Fibroblast of lung (primary cell): ENCODE measurements around the gene DLGAP1. TPM values are rescaled to one million over a fixed set of nuclear protein-coding genes. Genes with fewer than 3 reads are reported as not detected.

Experiments used
- DNase-seq, 2 donors: peaks; one replicate each; pipeline versions ENCODE4 v3.0.0 to v3.0.0-alpha.2; 2010; ENCODE audit warnings: low read depth in 2 of 2
- H2AFZ ChIP-seq: 2 replicates; pipeline ENCODE4 v1.5.1; 2012; ENCODE audit warnings: low read length, control low read depth, inconsistent platforms
- H3K27ac ChIP-seq: 2 replicates; pipeline ENCODE4 v1.5.1; 2011; ENCODE audit warnings: low read length, control low read depth; ENCODE audit not compliant: insufficient read depth
- H3K27me3 ChIP-seq: 2 replicates; pipeline ENCODE4 v1.5.1; 2011; ENCODE audit warnings: mild to moderate bottlenecking, low read length; ENCODE audit not compliant: control insufficient read depth, insufficient read depth
- H3K36me3 ChIP-seq: 2 replicates; pipeline ENCODE4 v1.5.1; 2011; ENCODE audit warnings: low read length; ENCODE audit not compliant: control insufficient read depth, insufficient read depth
- H3K4me1 ChIP-seq: 2 replicates; pipeline ENCODE4 v1.5.1; 2011; ENCODE audit warnings: low read length; ENCODE audit not compliant: control insufficient read depth, insufficient read depth; ENCODE audit errors: extremely low read depth
- H3K4me2 ChIP-seq: 2 replicates; pipeline ENCODE4 v1.5.1; 2011; ENCODE audit warnings: low read length, control low read depth; ENCODE audit not compliant: insufficient read depth; ENCODE audit errors: extremely low read depth
- H3K4me3 ChIP-seq, 4 experiments: fragments of 200-600 bp in 1 of 4; sonication (generic) in 1 of 4; replicated peaks in 1 of 4; 2 replicates each; pipeline ENCODE4 v1.5.1; 2011 to 2016; ENCODE audit warnings: low read length in 4 of 4, low read depth in 3 of 4, mild to moderate bottlenecking in 3 of 4, control low read depth in 2 of 4, inconsistent platforms in 1 of 4, mixed read lengths in 1 of 4; ENCODE audit not compliant: insufficient read depth in 1 of 4; ENCODE audit errors: control extremely low read depth in 1 of 4
- H3K79me2 ChIP-seq: 2 replicates; pipeline ENCODE4 v1.5.1; 2012; ENCODE audit warnings: mild to moderate bottlenecking, low read length, inconsistent platforms; ENCODE audit not compliant: control insufficient read depth, insufficient read depth
- H3K9ac ChIP-seq: 2 replicates; pipeline ENCODE4 v1.5.1; 2011; ENCODE audit warnings: mild to moderate bottlenecking, low read length, control low read depth; ENCODE audit not compliant: insufficient read depth
- H3K9me3 ChIP-seq: 2 replicates; pipeline ENCODE4 v1.5.1; 2012; ENCODE audit warnings: low read depth, low read length; ENCODE audit not compliant: control insufficient read depth, insufficient read depth
- H4K20me1 ChIP-seq: 2 replicates; pipeline ENCODE4 v1.5.1; 2011; ENCODE audit warnings: low read length; ENCODE audit not compliant: control insufficient read depth, insufficient read depth; ENCODE audit errors: extremely low read depth
- EZH2 ChIP-seq: IDR thresholded peaks from 2 replicates; pipeline ENCODE4 v1.5.1; 2012; ENCODE audit warnings: low read length, control low read depth, mild to moderate bottlenecking; ENCODE audit errors: missing control alignments
- polyA plus RNA-seq, 2 donors: library from polyadenylated mRNA; depleted of rRNA in 1 of 2; stranded (reverse) in 1 of 2; unstranded in 1 of 2; fragments of >200 nt; gene quantifications; 2 replicates each; pipeline ENCODE4 v1.2.1, GENCODE V29; 2011 to 2012; ENCODE audit warnings: missing spikeins in 1 of 2
- total RNA-seq: library from RNA; depleted of rRNA; stranded (reverse); fragments of >200 nt; gene quantifications from 2 replicates; pipeline ENCODE4 v1.2.1, GENCODE V29; 2014
- TF ChIP-seq, protein P1 (sequence below), 2 donors: IDR thresholded peaks in 1 of 2; conservative IDR thresholded peaks in 1 of 2; 1 replicate in 1 of 2; 2 replicates in 1 of 2; pipeline ENCODE4 v1.5.1; 2011 to 2012; ENCODE audit warnings: low read length in 2 of 2, control low read depth in 1 of 2, inconsistent platforms in 1 of 2, low read depth in 1 of 2, mild to moderate bottlenecking in 1 of 2

DLGAP1 gene
- total and polyA plus RNA-seq, 2 donors (not counting 1 experiment from before 2014, with no cell fraction given) = 0.16 to 0.17 TPM

DNA sequence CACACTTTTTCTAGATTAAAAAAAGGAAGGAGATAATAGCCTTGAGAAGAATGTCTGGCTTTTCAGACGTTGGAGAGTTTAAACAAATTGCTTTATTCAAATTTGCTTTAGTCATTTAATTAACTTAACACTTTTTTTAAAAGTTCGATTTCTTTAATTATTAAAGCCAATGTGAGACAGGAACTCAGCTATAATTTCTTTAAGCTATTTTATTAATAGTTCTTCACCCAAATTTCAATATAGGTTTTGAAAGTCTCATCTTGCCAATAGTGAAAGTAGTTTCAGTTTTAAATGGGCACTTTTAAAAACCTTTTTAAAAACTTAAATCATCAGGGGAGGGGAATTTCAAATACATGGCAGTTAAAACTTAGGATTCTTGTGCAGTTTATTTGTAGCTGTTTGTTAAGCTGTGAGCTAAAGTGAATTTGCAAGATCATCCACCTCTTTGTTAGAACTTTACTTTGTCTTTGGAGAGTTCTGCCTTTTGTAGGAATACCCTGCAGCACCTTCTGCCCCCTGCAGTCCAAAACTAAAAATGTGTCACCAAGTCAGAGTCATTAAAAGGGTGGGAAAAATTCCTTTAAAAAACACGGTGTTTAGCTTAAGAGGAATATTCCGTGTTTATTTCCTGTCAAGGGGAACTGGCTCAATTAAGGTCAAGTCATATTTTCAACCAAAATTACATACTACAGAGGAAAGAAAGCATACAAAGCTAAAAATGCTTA lies 1000.6 kb downstream of the DLGAP1 start:
- Histone ChIP-seq H3K27me3 (no peaks in the 10 kb centered on the region), H3K36me3 (peaks cover 11% of the 10 kb centered on the region), H3K4me3 (peak overlapping the region; percentile 15 to 98 (median 42)), H3K9me3 (no peaks in the 10 kb centered on the region), H3K9ac (no peak overlapping the region), H3K4me1 (peaks cover 12% of the 10 kb centered on the region), H3K27ac (peak overlapping the region; percentile 97), H3K79me2 (peaks cover 71% of the 10 kb centered on the region), H2AFZ (no peak overlapping the region), H3K4me2 (peak overlapping the region; percentile 80), H4K20me1 (no peaks in the 10 kb centered on the region)
- peak; percentile 70 to 79 for DNase-seq
- no peak for TF ChIP-seq EZH2
- TF ChIP-seq, protein P1, sequence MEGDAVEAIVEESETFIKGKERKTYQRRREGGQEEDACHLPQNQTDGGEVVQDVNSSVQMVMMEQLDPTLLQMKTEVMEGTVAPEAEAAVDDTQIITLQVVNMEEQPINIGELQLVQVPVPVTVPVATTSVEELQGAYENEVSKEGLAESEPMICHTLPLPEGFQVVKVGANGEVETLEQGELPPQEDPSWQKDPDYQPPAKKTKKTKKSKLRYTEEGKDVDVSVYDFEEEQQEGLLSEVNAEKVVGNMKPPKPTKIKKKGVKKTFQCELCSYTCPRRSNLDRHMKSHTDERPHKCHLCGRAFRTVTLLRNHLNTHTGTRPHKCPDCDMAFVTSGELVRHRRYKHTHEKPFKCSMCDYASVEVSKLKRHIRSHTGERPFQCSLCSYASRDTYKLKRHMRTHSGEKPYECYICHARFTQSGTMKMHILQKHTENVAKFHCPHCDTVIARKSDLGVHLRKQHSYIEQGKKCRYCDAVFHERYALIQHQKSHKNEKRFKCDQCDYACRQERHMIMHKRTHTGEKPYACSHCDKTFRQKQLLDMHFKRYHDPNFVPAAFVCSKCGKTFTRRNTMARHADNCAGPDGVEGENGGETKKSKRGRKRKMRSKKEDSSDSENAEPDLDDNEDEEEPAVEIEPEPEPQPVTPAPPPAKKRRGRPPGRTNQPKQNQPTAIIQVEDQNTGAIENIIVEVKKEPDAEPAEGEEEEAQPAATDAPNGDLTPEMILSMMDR (conservative IDR thresholded peaks at IDR 0.05 in 1 of 2, IDR thresholded peaks at IDR 0.05 in 1 of 2; ENCODE audit: low read depth in 1 of 2, low read length in 2 of 2) = peak; percentile 59 to 70

DNA sequence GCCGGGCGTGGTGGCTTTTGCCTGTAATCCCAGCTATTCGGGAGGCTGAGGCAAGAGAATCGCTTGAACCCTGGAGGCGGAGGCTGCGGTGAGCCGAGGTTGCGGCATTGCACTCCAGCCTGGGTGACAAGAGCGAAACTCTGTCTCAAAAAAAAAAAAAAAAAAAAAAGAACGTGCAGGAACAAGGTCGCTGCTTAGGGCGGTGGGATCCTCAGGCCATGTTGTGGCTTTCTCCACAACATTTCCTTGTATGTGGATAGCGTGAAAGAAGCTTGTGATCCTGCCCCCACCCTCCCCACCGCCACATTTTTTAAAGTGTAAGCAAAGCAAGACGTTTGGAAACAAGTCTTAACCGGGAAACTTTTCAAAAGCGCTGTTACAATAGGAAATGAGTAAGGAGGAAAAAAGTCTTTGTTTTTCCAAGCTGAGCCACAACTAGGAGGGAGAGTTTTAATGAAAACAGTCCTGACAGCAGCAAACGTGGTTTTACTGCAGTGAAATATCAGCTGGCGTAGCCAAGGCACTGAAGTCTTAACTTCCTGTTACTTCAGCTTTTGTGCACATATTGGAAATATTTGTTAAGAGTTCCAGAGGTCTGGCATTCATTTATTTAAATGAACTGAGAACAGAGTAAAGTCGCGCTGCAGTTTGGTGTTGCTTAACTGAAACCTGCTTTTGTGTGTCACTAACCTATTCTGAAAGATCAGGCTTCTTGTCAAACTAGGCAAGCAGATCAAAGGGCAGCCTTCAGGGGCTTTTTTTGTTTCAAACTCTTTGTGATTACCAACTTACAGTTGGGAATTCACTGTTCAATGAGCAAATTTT lies 1001.4 kb downstream of the DLGAP1 start:
- Histone ChIP-seq H2AFZ (no peak overlapping the region), H3K9ac (peak overlapping the region; percentile 97), H3K4me1 (peaks cover 12% of the 10 kb centered on the region), H3K27me3 (no peaks in the 10 kb centered on the region), H3K36me3 (peaks cover 11% of the 10 kb centered on the region), H3K4me2 (peak overlapping the region; percentile 83), H3K79me2 (peaks cover 68% of the 10 kb centered on the region), H3K27ac (peak overlapping the region; percentile 97), H3K9me3 (no peaks in the 10 kb centered on the region), H3K4me3 (peak overlapping the region; percentile 8 to 98 (median 90)), H4K20me1 (no peaks in the 10 kb centered on the region)
- no peak for TF ChIP-seq EZH2
- TF ChIP-seq, protein P1 (conservative IDR thresholded peaks at IDR 0.05 in 1 of 2, IDR thresholded peaks at IDR 0.05 in 1 of 2; ENCODE audit: low read depth in 1 of 2, low read length in 2 of 2) = no peak
- peak; percentile 99 for DNase-seq

DNA sequence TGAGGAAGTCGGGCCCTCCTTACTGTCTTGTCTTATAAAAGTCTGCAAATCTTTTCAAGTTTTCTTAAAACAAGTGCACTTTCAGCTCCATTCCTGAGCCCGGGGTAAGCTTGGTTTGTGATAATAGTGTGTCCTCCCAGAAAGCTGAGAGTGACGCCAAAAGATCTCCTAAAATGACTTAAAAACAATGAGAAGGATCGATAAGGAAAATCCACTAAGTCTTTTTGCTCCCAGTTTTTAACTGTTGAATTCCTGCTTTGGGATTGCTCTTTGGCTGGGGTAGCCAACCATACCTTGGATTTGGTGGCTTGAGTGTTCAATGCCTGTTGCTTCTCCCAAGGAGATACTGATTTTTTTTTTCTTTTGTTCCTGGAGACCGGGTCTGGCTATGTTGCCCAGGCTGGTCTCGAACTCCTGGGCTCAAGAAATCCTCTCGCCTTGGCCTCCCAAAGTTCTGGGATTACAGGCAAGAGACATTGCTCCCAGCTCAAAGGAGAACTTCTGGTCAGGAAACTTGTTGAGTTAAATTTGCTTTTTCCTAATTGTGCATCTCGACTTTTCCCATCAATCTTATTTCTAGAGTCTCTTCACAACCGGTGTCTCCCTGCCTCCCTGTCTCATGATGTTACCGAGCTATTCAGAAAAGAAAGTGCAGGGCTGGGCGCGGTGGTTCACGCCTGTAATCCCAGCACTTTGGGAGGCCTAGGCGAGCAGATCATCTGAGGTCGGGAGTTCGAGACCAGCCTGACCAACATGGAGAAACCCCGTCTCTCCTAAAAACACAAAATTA lies 1002.2 kb downstream of the DLGAP1 start:
- Histone ChIP-seq H3K27ac (peak overlapping the region; percentile 97), H2AFZ (no peak overlapping the region), H4K20me1 (no peaks in the 10 kb centered on the region), H3K4me2 (peak overlapping the region; percentile 83), H3K4me3 (peak overlapping the region; percentile 78 to 98 (median 90)), H3K9me3 (no peaks in the 10 kb centered on the region), H3K79me2 (peaks cover 65% of the 10 kb centered on the region), H3K9ac (peak overlapping the region; percentile 97), H3K4me1 (peaks cover 12% of the 10 kb centered on the region), H3K27me3 (no peaks in the 10 kb centered on the region), H3K36me3 (peaks cover 11% of the 10 kb centered on the region)
- peak in 1 of 2 donors; percentile 48 for DNase-seq
- no peak for TF ChIP-seq EZH2
- TF ChIP-seq, protein P1 (conservative IDR thresholded peaks at IDR 0.05 in 1 of 2, IDR thresholded peaks at IDR 0.05 in 1 of 2; ENCODE audit: low read depth in 1 of 2, low read length in 2 of 2) = no peak
